Fibroblast of lung (primary cell): ENCODE measurements around the gene ABCA10. TPM values are rescaled to one million over a fixed set of nuclear protein-coding genes. Genes with fewer than 3 reads are reported as not detected.

Experiments used
- DNase-seq, 2 donors: peaks; one replicate each; pipeline versions ENCODE4 v3.0.0 to v3.0.0-alpha.2; 2010; ENCODE audit warnings: low read depth in 2 of 2
- H2AFZ ChIP-seq: 2 replicates; pipeline ENCODE4 v1.5.1; 2012; ENCODE audit warnings: low read length, control low read depth, inconsistent platforms
- H3K27ac ChIP-seq: 2 replicates; pipeline ENCODE4 v1.5.1; 2011; ENCODE audit warnings: low read length, control low read depth; ENCODE audit not compliant: insufficient read depth
- H3K27me3 ChIP-seq: 2 replicates; pipeline ENCODE4 v1.5.1; 2011; ENCODE audit warnings: mild to moderate bottlenecking, low read length; ENCODE audit not compliant: control insufficient read depth, insufficient read depth
- H3K36me3 ChIP-seq: 2 replicates; pipeline ENCODE4 v1.5.1; 2011; ENCODE audit warnings: low read length; ENCODE audit not compliant: control insufficient read depth, insufficient read depth
- H3K4me1 ChIP-seq: 2 replicates; pipeline ENCODE4 v1.5.1; 2011; ENCODE audit warnings: low read length; ENCODE audit not compliant: control insufficient read depth, insufficient read depth; ENCODE audit errors: extremely low read depth
- H3K4me2 ChIP-seq: 2 replicates; pipeline ENCODE4 v1.5.1; 2011; ENCODE audit warnings: low read length, control low read depth; ENCODE audit not compliant: insufficient read depth; ENCODE audit errors: extremely low read depth
- H3K4me3 ChIP-seq, 4 experiments: fragments of 200-600 bp in 1 of 4; sonication (generic) in 1 of 4; replicated peaks in 1 of 4; 2 replicates each; pipeline ENCODE4 v1.5.1; 2011 to 2016; ENCODE audit warnings: low read length in 4 of 4, low read depth in 3 of 4, mild to moderate bottlenecking in 3 of 4, control low read depth in 2 of 4, inconsistent platforms in 1 of 4, mixed read lengths in 1 of 4; ENCODE audit not compliant: insufficient read depth in 1 of 4; ENCODE audit errors: control extremely low read depth in 1 of 4
- H3K79me2 ChIP-seq: 2 replicates; pipeline ENCODE4 v1.5.1; 2012; ENCODE audit warnings: mild to moderate bottlenecking, low read length, inconsistent platforms; ENCODE audit not compliant: control insufficient read depth, insufficient read depth
- H3K9ac ChIP-seq: 2 replicates; pipeline ENCODE4 v1.5.1; 2011; ENCODE audit warnings: mild to moderate bottlenecking, low read length, control low read depth; ENCODE audit not compliant: insufficient read depth
- H3K9me3 ChIP-seq: 2 replicates; pipeline ENCODE4 v1.5.1; 2012; ENCODE audit warnings: low read depth, low read length; ENCODE audit not compliant: control insufficient read depth, insufficient read depth
- H4K20me1 ChIP-seq: 2 replicates; pipeline ENCODE4 v1.5.1; 2011; ENCODE audit warnings: low read length; ENCODE audit not compliant: control insufficient read depth, insufficient read depth; ENCODE audit errors: extremely low read depth
- CTCF ChIP-seq, 2 donors: IDR thresholded peaks in 1 of 2; conservative IDR thresholded peaks in 1 of 2; 1 replicate in 1 of 2; 2 replicates in 1 of 2; pipeline ENCODE4 v1.5.1; 2011 to 2012; ENCODE audit warnings: low read length in 2 of 2, control low read depth in 1 of 2, inconsistent platforms in 1 of 2, low read depth in 1 of 2, mild to moderate bottlenecking in 1 of 2
- EZH2 ChIP-seq: IDR thresholded peaks from 2 replicates; pipeline ENCODE4 v1.5.1; 2012; ENCODE audit warnings: low read length, control low read depth, mild to moderate bottlenecking; ENCODE audit errors: missing control alignments
- polyA plus RNA-seq, 2 donors: library from polyadenylated mRNA; depleted of rRNA in 1 of 2; stranded (reverse) in 1 of 2; unstranded in 1 of 2; fragments of >200 nt; gene quantifications; 2 replicates each; pipeline ENCODE4 v1.2.1, GENCODE V29; 2011 to 2012; ENCODE audit warnings: missing spikeins in 1 of 2
- total RNA-seq: library from RNA; depleted of rRNA; stranded (reverse); fragments of >200 nt; gene quantifications from 2 replicates; pipeline ENCODE4 v1.2.1, GENCODE V29; 2014

The ABCA10 gene
- total and polyA plus RNA-seq, 2 donors (not counting 1 experiment from before 2014, with no cell fraction given) = 0.64 to 2.8 TPM

DNA sequence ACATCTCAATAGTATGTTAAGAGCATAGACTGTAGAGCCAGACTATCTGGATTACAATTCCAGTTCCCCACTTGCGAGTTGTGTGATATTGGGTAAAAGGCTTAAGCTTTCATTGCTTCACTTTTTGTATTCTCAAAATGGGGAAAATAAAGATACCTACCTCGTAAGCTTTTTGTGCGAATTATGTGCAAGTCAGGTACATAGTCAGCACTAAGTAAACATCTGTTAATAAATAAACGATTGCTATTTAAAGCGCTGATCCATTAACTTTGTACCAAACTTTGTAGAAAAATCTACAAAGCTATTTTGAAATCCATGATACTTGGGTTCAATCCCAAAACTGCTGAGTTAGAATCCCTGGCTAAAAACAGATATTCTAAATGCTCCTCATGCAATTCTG is 106.6 kb downstream of the ABCA10 start:
- H3K4me2 ChIP-seq = no peak overlapping the region
- H3K27me3 ChIP-seq = no peaks in the 10 kb centered on the region
- no peak overlapping the region for H3K4me3 ChIP-seq
- no peaks in the 10 kb centered on the region for H3K4me1 ChIP-seq
- no peak overlapping the region for H3K9ac ChIP-seq
- no peak overlapping the region for H3K27ac ChIP-seq
- no peaks in the 10 kb centered on the region for H3K79me2 ChIP-seq
- TF ChIP-seq EZH2 = no peak
- no peak for TF ChIP-seq CTCF (conservative IDR thresholded peaks at IDR 0.05 in 1 of 2, IDR thresholded peaks at IDR 0.05 in 1 of 2; ENCODE audit: low read depth in 1 of 2, low read length in 2 of 2)
- H3K9me3 ChIP-seq = no peaks in the 10 kb centered on the region
- no peak for DNase-seq
- H2AFZ ChIP-seq = no peak overlapping the region
- no peaks in the 10 kb centered on the region for H4K20me1 ChIP-seq
- H3K36me3 ChIP-seq = no peaks in the 10 kb centered on the region

GRCh38 chr17:69117855-69118784 is 110.5 kb downstream of the ABCA10 start:
- no peaks in the 10 kb centered on the region for H3K9me3 ChIP-seq
- no peak overlapping the region for H2AFZ ChIP-seq
- H3K79me2 ChIP-seq = no peaks in the 10 kb centered on the region
- H3K4me3 ChIP-seq = no peak overlapping the region
- no peak for DNase-seq
- no peaks in the 10 kb centered on the region for H3K36me3 ChIP-seq
- no peaks in the 10 kb centered on the region for H4K20me1 ChIP-seq
- no peaks in the 10 kb centered on the region for H3K27me3 ChIP-seq
- H3K9ac ChIP-seq = no peak overlapping the region
- TF ChIP-seq EZH2 = no peak
- no peak for TF ChIP-seq CTCF (conservative IDR thresholded peaks at IDR 0.05 in 1 of 2, IDR thresholded peaks at IDR 0.05 in 1 of 2; ENCODE audit: low read depth in 1 of 2, low read length in 2 of 2)
- H3K4me2 ChIP-seq = no peak overlapping the region
- H3K27ac ChIP-seq = no peak overlapping the region
- H3K4me1 ChIP-seq = no peaks in the 10 kb centered on the region

DNA sequence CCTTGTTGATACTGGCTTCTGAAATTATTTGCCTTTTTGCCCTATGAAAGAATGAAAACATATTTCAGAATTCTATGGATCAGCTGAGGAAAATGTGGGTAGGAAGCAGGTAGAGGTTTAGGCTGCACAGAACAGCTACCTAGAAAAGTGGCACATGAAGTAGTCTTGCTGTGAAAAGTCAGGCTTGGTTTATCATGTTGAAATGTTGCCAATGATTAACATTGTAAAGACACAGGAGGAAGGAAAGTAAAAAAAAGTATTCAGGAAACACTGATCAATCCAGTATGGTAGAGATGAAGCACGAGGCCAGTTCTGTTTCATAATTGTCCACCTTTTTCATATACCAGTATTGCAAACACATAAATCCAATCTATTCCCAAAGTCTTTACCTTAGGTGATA is 116.8 kb downstream of the ABCA10 start:
- Histone ChIP-seq H3K4me1 (no peaks in the 10 kb centered on the region), H3K9me3 (no peaks in the 10 kb centered on the region), H2AFZ (no peak overlapping the region), H3K27ac (no peak overlapping the region), H3K4me2 (no peak overlapping the region), H3K9ac (no peak overlapping the region), H3K79me2 (no peaks in the 10 kb centered on the region), H3K4me3 (no peak overlapping the region), H4K20me1 (no peaks in the 10 kb centered on the region), H3K27me3 (no peaks in the 10 kb centered on the region), H3K36me3 (no peaks in the 10 kb centered on the region)
- no peak for DNase-seq
- no peak for TF ChIP-seq CTCF (conservative IDR thresholded peaks at IDR 0.05 in 1 of 2, IDR thresholded peaks at IDR 0.05 in 1 of 2; ENCODE audit: low read depth in 1 of 2, low read length in 2 of 2)
- no peak for TF ChIP-seq EZH2
